AG09309 (cell line): ENCODE measurements around the gene ST6GAL1.

Experiments used
- DNase-seq: peaks from one replicate; pipeline ENCODE4 v3.0.0-alpha.2; 2010; ENCODE audit warnings: low read depth
- H3K4me3 ChIP-seq: 2 replicates; pipeline ENCODE4 v1.5.1; 2011; ENCODE audit warnings: mild to moderate bottlenecking, low read depth, low read length, moderate library complexity; ENCODE audit not compliant: control insufficient read depth
- CTCF ChIP-seq: IDR thresholded peaks from 2 replicates; pipeline ENCODE4 v1.5.1; 2011; ENCODE audit warnings: mild to moderate bottlenecking, low read depth, low read length, inconsistent platforms; ENCODE audit not compliant: insufficient read depth, control insufficient read depth; ENCODE audit errors: missing control alignments

Gene ST6GAL1

GRCh38 chr3:186935133-186935532 lies 4.8 kb downstream of the ST6GAL1 start:
- TF ChIP-seq CTCF: no peak
- DNase-seq: no peak
- H3K4me3 ChIP-seq: no peak overlapping the region

GRCh38 chr3:186937017-186937875 lies 6.9 kb downstream of the ST6GAL1 start:
- TF ChIP-seq CTCF: no peak
- no peak for DNase-seq
- H3K4me3 ChIP-seq: no peak overlapping the region

GRCh38 chr3:186938716-186939115 lies 8.4 kb downstream of the ST6GAL1 start:
- DNase-seq: no peak
- H3K4me3 ChIP-seq: no peak overlapping the region
- no peak for TF ChIP-seq CTCF

- DNase-seq: no peak
- TF ChIP-seq CTCF: no peak
- no peak overlapping the region for H3K4me3 ChIP-seq
Observed at GRCh38 chr3:186939536-186939935, 9.2 kb downstream of the ST6GAL1 start.

GRCh38 chr3:186940967-186941366 lies 10.6 kb downstream of the ST6GAL1 start:
- no peak overlapping the region for H3K4me3 ChIP-seq
- TF ChIP-seq CTCF: no peak
- no peak for DNase-seq

- DNase-seq: no peak
- H3K4me3 ChIP-seq: no peak overlapping the region
- no peak for TF ChIP-seq CTCF
Observed at GRCh38 chr3:186942168-186942567, 11.8 kb downstream of the ST6GAL1 start.
